Measurements from ENCODE around the gene H1-8. TPM values are rescaled to one million over a fixed set of nuclear protein-coding genes. Genes with fewer than 3 reads are reported as not detected.

H1-8 gene
- polyA plus RNA-seq, 1 experiment, result not detected

DNA sequence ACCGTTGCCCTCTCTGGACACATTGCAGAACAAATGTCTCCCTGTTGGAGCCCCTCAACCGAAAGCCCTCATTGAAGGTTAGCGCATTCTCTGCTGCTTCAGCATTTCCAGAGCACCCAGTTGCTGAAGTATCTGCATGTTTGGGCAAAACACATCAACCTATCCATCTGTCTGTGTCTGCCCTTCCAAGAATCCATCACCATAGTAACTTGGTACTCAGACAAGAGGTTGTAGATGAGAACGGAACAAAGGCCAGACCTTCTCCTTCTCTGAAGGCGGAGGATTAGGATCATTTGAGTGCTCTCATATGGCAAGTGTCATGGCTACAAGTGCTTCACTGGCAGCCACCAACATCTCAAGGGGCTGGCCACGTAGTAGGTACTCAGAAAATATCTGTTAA lies 37.6 kb upstream of the H1-8 start:
- Histone ChIP-seq H3K36me3 (ENCODE audit: control insufficient read depth, insufficient read depth, low read length) (no peaks in the 10 kb centered on the region), H3K4me3 (ENCODE audit: low read depth, low read length) (no peak overlapping the region), H3K27me3 (ENCODE audit: control insufficient read depth, insufficient read depth, low read length) (no peaks in the 10 kb centered on the region)
- TF ChIP-seq, protein P1, sequence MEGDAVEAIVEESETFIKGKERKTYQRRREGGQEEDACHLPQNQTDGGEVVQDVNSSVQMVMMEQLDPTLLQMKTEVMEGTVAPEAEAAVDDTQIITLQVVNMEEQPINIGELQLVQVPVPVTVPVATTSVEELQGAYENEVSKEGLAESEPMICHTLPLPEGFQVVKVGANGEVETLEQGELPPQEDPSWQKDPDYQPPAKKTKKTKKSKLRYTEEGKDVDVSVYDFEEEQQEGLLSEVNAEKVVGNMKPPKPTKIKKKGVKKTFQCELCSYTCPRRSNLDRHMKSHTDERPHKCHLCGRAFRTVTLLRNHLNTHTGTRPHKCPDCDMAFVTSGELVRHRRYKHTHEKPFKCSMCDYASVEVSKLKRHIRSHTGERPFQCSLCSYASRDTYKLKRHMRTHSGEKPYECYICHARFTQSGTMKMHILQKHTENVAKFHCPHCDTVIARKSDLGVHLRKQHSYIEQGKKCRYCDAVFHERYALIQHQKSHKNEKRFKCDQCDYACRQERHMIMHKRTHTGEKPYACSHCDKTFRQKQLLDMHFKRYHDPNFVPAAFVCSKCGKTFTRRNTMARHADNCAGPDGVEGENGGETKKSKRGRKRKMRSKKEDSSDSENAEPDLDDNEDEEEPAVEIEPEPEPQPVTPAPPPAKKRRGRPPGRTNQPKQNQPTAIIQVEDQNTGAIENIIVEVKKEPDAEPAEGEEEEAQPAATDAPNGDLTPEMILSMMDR (IDR thresholded peaks at IDR 0.05; ENCODE audit: insufficient read depth, low read depth, low read length), result no peak
- no peak for DNase-seq (ENCODE audit: low read depth)
- POLR2A ChIA-PET, result no interaction called here
- CTCF ChIA-PET, result no interaction called here

DNA sequence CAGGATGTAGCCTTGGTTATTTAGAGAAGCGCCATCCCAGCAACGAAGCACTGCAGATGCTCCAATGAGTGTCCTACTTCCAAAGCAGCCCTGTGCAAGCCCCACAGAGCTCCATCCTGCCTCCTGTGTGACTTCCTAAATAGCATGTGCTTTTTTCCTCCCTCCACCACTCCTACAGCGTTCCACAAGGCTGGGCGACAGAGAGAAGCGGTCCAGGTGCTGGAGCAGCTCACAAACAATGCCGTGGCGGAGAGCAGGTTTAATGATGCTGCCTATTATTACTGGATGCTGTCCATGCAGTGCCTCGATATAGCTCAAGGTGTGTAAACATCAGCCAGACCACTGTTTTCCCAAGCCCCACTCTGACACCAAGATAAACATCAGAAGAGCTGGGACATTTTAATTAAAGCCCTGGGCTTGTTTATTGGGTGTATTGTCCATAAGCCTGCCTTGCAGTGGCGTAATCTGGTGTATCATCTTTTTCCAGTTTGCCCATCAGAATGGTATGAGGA lies 36.7 kb upstream of the H1-8 start:
- Histone ChIP-seq H3K36me3 (ENCODE audit: control insufficient read depth, insufficient read depth, low read length) (no peaks in the 10 kb centered on the region), H3K27me3 (ENCODE audit: control insufficient read depth, insufficient read depth, low read length) (no peaks in the 10 kb centered on the region), H3K4me3 (ENCODE audit: low read depth, low read length) (no peak overlapping the region)
- ChIA-PET POLR2A (no interaction called here), CTCF (interaction anchor here (1.1 kb wide), 1 partner anchor 107 kb away, joined by 3 read pairs; no protein-coding TSS in a partner anchor)
- no peak for DNase-seq (ENCODE audit: low read depth)
- TF ChIP-seq, protein P1 (IDR thresholded peaks at IDR 0.05; ENCODE audit: insufficient read depth, low read depth, low read length), result no peak

DNA sequence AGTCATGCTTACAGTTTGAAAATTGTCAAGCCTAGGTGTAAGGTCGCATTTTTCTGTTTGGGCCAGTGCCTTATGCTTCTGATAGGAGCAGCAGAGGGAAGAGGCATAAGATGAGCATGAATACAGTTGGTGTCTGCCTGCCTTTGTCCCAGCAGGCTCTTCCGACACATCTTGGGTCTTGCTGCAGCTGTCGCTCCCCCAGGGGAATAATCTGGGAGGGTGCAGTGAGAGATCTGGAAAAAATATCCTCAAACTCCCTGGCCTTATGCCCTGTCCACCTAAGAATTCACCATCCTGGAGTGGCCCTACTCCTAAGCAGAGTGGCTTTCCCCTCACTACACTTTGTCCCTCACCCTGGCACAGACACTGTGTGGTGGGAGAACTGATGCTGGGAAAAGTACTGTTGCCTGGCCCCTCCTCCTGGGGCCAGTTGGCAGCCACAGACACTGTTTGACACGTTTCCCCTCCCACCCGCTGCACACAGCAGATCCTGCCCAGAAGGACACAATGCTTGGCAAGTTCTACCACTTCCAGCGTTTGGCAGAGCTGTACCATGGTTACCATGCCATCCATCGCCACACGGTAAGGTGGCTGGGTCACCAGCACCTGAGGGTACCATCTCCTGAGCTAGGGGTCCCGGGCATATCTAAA lies 35.7 kb upstream of the H1-8 start:
- Histone ChIP-seq H3K36me3 (ENCODE audit: control insufficient read depth, insufficient read depth, low read length) (no peaks in the 10 kb centered on the region), H3K27me3 (ENCODE audit: control insufficient read depth, insufficient read depth, low read length) (no peaks in the 10 kb centered on the region), H3K4me3 (ENCODE audit: low read depth, low read length) (no peak overlapping the region)
- ChIA-PET POLR2A (no interaction called here), CTCF (interaction anchor here (1.1 to 1.3 kb wide), 2 partner anchors 72 to 106 kb away, joined by 3 read pairs; no protein-coding TSS in a partner anchor)
- TF ChIP-seq, protein P1 (IDR thresholded peaks at IDR 0.05; ENCODE audit: insufficient read depth, low read depth, low read length), result no peak
- no peak for DNase-seq (ENCODE audit: low read depth)

DNA sequence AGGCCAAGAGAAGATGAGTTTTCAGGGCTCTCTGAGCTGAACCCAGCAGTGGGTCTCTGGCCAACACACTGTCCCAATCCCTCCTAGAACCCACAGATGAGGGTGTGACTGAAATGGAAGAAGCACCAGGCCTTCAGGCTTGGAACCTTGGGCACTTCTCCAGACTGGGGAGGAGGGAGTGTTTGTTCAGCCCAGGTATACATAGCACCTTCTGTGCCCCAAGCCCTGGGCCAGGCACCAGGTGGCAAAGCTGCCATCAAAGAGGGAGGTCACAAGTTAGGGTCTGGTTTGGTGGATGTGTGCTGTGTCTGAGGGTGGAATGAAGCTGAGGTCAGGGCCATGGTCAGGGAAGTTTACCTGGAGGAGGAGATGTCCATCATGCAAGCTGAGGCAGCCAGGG lies 30.4 kb upstream of the H1-8 start:
- no peak for DNase-seq (ENCODE audit: low read depth)
- Histone ChIP-seq H3K27me3 (ENCODE audit: control insufficient read depth, insufficient read depth, low read length) (no peaks in the 10 kb centered on the region), H3K36me3 (ENCODE audit: control insufficient read depth, insufficient read depth, low read length) (peaks cover 1% of the 10 kb centered on the region; the same call in 1 of the 2 replicates), H3K4me3 (ENCODE audit: low read depth, low read length) (no peak overlapping the region)
- CTCF ChIA-PET, result no interaction called here
- TF ChIP-seq, protein P1 (IDR thresholded peaks at IDR 0.05; ENCODE audit: insufficient read depth, low read depth, low read length), result no peak
- POLR2A ChIA-PET, result no interaction called here

DNA sequence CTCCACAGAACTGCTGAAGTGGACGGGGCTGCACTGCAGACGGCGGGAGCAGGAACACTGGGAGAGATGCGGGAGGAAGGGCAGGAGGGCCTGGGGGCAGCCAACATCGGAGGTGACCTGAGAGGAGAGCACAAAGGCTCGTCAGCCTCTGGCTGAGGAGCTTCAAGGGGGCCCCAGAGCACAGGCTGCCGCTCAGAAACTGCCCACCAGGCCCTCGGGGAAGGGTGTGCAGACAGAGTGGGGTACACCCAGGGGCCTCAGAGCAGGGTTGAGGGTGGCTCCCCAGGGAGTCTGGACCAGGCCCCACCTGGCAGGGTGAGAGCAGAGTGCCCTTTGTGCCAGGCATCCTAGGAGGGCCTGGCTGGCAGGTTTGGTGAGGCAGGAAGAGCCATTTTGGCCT lies 29.3 kb upstream of the H1-8 start:
- CTCF ChIA-PET, result no interaction called here

More for the DNA sequence above, 29.3 kb upstream of the H1-8 start:
- Histone ChIP-seq H3K27me3 (ENCODE audit: control insufficient read depth, insufficient read depth, low read length) (no peaks in the 10 kb centered on the region), H3K4me3 (ENCODE audit: low read depth, low read length) (no peak overlapping the region), H3K36me3 (ENCODE audit: control insufficient read depth, insufficient read depth, low read length) (peaks cover 1% of the 10 kb centered on the region; the same call in 1 of the 2 replicates)
- no peak for DNase-seq (ENCODE audit: low read depth)
- POLR2A ChIA-PET, result no interaction called here
- TF ChIP-seq, protein P1 (IDR thresholded peaks at IDR 0.05; ENCODE audit: insufficient read depth, low read depth, low read length), result no peak
